GM06990 (cell line): Measurements from ENCODE around the gene NT5C3A.
A peak's percentile ranks its signal among the peaks of the same experiment; 100 is the strongest.

Experiments used
- DNase-seq: peaks from one replicate; pipeline ENCODE4 v3.0.0-alpha.2; 2011; ENCODE audit not compliant: insufficient read length; ENCODE audit errors: extremely low read depth
- H3K27me3 ChIP-seq: replicated peaks from 2 replicates; pipeline ENCODE4 v1.6.0; 2011; ENCODE audit warnings: low read length; ENCODE audit not compliant: control insufficient read depth, insufficient read depth
- H3K36me3 ChIP-seq: 2 replicates; pipeline ENCODE4 v1.5.1; 2011; ENCODE audit warnings: low read length; ENCODE audit not compliant: control insufficient read depth, insufficient read depth
- H3K4me3 ChIP-seq: replicated peaks from 2 replicates; pipeline ENCODE4 v1.5.1; 2011; ENCODE audit warnings: low read depth, mild to moderate bottlenecking, control low read depth, low read length
- CTCF ChIP-seq: IDR thresholded peaks from 2 replicates; pipeline ENCODE4 v1.5.1; 2011; ENCODE audit warnings: low read length, control low read depth, mild to moderate bottlenecking, inconsistent platforms; ENCODE audit not compliant: insufficient read depth, poor library complexity, severe bottlenecking

The NT5C3A gene

GRCh38 chr7:33062782-33063443 lies 337 bp upstream of the NT5C3A start:
- Histone ChIP-seq H3K36me3 (no peaks in the 10 kb centered on the region), H3K4me3 (peak overlapping the region; percentile 76), H3K27me3 (no peaks in the 10 kb centered on the region)
- peak; percentile 95 for DNase-seq
- no peak for TF ChIP-seq CTCF

- no peak for DNase-seq
- Histone ChIP-seq H3K27me3 (no peaks in the 10 kb centered on the region), H3K36me3 (peaks cover 2% of the 10 kb centered on the region; the same call in 1 of the 2 replicates), H3K4me3 (peak overlapping the region; percentile 76)
- no peak for TF ChIP-seq CTCF
These were observed 1.2 kb downstream of the NT5C3A start for GRCh38 chr7:33061282-33061937.

GRCh38 chr7:33059635-33060034 lies 2.9 kb downstream of the NT5C3A start:
- no peak for DNase-seq
- Histone ChIP-seq H3K4me3 (no peak overlapping the region), H3K36me3 (peaks cover 2% of the 10 kb centered on the region; the same call in 1 of the 2 replicates), H3K27me3 (no peaks in the 10 kb centered on the region)
- TF ChIP-seq CTCF: no peak

- no peak for DNase-seq
- Histone ChIP-seq H3K4me3 (no peak overlapping the region), H3K36me3 (peaks cover 2% of the 10 kb centered on the region; the same call in 1 of the 2 replicates), H3K27me3 (no peaks in the 10 kb centered on the region)
- no peak for TF ChIP-seq CTCF
These were observed 7.4 kb downstream of the NT5C3A start for GRCh38 chr7:33055158-33055557.

- no peak for TF ChIP-seq CTCF
- DNase-seq: no peak
- H3K4me3 ChIP-seq: no peak overlapping the region
- H3K36me3 ChIP-seq: peaks cover 2% of the 10 kb centered on the region; the same call in 1 of the 2 replicates
- no peaks in the 10 kb centered on the region for H3K27me3 ChIP-seq
These were observed 8.2 kb downstream of the NT5C3A start for GRCh38 chr7:33054261-33054964.
